MG63 (cell line): Measurements from ENCODE around the gene SMARCD3. TPM values are rescaled to one million over a fixed set of nuclear protein-coding genes. Genes with fewer than 3 reads are reported as not detected.

ENCODE experiments used
- DNase-seq: peaks from one replicate; pipeline ENCODE4 v3.0.0-alpha.2; 2020
- H3K27me3 ChIP-seq: fragments of 250-450 bp; sonication (Bioruptor Pico); 2 replicates; pipeline ENCODE4 v1.5.1; 2020; ENCODE audit warnings: mild to moderate bottlenecking, moderate library complexity
- H3K36me3 ChIP-seq: fragments of 250-450 bp; sonication (Bioruptor Pico); 2 replicates; pipeline ENCODE4 v1.5.1; 2020; ENCODE audit warnings: mild to moderate bottlenecking, moderate library complexity
- H3K4me3 ChIP-seq: fragments of 250-450 bp; sonication (Bioruptor Pico); 2 replicates; pipeline ENCODE4 v1.5.1; 2020; ENCODE audit warnings: mild to moderate bottlenecking, moderate library complexity
- H3K9me3 ChIP-seq: fragments of 250-450 bp; sonication (Bioruptor Pico); 2 replicates; pipeline ENCODE4 v1.5.1; 2020; ENCODE audit warnings: mild to moderate bottlenecking, moderate library complexity
- total RNA-seq: library from RNA; depleted of rRNA; stranded (reverse); fragments of >200 nt; shearing (Covaris generic); gene quantifications from 2 replicates; pipeline ENCODE4 v1.2.3, GENCODE V29; 2014; ENCODE audit warnings: low replicate concordance; rRNA removed

SMARCD3 gene
- total RNA-seq, 1 experiment from 2014 or later, result 14.2 TPM

DNA sequence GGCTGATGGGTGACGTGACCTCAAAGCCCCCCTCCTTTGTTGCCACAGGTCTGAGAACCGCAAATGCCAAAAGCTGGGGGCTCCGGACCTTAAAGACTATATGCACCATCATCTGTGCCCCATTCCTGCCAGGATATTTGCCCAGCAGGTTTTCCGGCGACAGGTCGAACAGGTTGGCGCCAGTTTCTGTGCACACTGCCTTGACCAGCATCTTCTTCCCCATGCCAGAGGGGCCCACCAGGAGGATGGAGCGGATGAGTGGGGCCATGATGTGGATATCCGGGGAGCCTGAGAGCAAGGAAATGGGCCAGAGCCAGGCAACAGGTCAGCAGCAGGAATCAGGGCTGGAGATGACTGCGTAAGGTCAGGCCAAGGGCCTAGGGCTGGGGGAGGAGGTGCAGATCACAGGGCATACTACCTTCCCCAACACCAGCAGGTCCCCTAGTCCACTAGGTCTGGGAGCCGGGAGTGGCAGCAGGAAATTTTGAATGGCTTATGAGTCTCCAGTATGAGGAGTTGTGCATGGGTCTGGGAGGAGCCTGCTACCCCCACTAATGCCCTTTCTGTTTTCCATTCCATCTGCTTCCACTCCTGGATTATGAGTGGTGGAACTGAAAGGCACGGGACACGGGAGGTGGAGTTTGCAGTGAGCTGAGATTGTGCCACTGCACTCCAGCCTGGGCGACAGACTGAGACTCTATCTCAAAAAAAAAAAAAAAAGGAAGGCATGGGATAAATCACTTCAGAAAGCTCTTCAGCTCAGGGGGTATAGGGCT is 55.1 kb downstream of the SMARCD3 start:
- no peak overlapping the region for H3K4me3 ChIP-seq
- no peak for DNase-seq
- H3K36me3 ChIP-seq, result no peaks in the 10 kb centered on the region
- no peaks in the 10 kb centered on the region for H3K27me3 ChIP-seq
- H3K9me3 ChIP-seq, result no peaks in the 10 kb centered on the region

DNA sequence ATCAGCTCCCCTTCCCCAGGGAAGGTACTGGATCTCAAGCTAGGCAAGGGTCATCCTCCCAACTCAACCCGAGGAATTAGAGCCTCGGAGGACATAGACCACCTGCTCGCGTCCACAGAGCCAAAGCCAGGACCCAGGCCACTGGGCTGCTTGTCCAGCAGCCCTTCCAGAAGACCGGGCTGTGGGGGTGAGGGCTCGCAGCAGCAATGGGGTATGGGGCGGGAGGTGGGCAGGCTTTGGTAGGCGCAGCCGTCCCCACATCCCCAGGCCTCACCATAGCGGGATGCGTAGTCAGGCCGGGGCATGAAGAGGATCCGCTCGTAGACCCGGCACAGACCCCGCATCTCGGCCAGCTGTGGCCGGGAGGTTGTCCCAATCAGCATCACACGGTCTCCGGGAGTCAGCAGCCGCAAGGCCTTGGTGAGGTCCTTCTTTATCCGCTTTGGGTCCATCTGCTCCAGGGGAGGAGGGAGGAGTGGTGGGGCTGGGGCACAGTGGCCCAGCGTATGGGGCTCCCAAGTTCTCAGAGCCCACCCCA is 56.4 kb downstream of the SMARCD3 start:
- no peaks in the 10 kb centered on the region for H3K27me3 ChIP-seq
- H3K4me3 ChIP-seq, result no peak overlapping the region
- H3K36me3 ChIP-seq, result no peaks in the 10 kb centered on the region
- no peaks in the 10 kb centered on the region for H3K9me3 ChIP-seq
- DNase-seq, result no peak

DNA sequence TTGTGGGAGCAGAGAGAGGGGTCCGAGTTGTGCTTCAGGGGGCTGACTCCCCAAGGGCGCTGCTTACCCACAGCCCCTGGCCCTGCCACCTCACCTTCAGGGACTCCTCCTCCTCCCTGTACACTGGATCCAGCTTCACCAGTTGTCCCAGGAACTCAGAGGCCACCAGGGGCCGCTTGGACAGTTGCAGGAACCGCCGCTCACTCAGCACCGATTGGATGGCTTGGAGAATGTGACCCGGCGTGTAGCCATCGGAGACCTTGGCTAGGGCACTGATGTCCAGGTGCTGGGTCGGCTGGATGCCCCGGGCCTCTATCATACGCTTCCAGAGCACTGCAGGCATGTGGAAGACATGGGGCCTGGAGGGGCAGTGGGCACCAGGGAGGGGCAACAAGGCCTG is 57.0 kb downstream of the SMARCD3 start:
- DNase-seq, result no peak
- no peaks in the 10 kb centered on the region for H3K36me3 ChIP-seq
- H3K9me3 ChIP-seq, result no peaks in the 10 kb centered on the region
- H3K27me3 ChIP-seq, result no peaks in the 10 kb centered on the region
- no peak overlapping the region for H3K4me3 ChIP-seq

GRCh38 chr7:151189038-151189437 is 59.5 kb downstream of the SMARCD3 start:
- H3K27me3 ChIP-seq, result no peaks in the 10 kb centered on the region

More at GRCh38 chr7:151189038-151189437, 59.5 kb downstream of the SMARCD3 start:
- no peak for DNase-seq
- H3K4me3 ChIP-seq, result no peak overlapping the region
- no peaks in the 10 kb centered on the region for H3K36me3 ChIP-seq
- no peaks in the 10 kb centered on the region for H3K9me3 ChIP-seq

Other genes starting within 250 kb of the SMARCD3 start
- not detected in 2 replicates for gene ATG9B, start 224.2 kb downstream of the SMARCD3 start, total RNA-seq
- 14.4 and 22.4 TPM in 2 replicates for gene ABCB8, start 220.2 kb downstream of the SMARCD3 start, total RNA-seq
- gene ASIC3, start 200.2 kb downstream of the SMARCD3 start, total RNA-seq, result 0.76 TPM in 1 of 2 replicates, not detected in the other
- gene CDK5, start 190.8 kb downstream of the SMARCD3 start, total RNA-seq, result 11.0 and 21.7 TPM in 2 replicates
- gene SLC4A2, start 189.1 kb downstream of the SMARCD3 start, total RNA-seq, result 38.6 and 81.5 TPM in 2 replicates
- 47.5 and 71.5 TPM in 2 replicates for gene FASTK, start 167.9 kb downstream of the SMARCD3 start, total RNA-seq
- gene TMUB1, start 165.2 kb downstream of the SMARCD3 start, total RNA-seq, result 5.2 and 32.9 TPM in 2 replicates
- gene AGAP3, start 162.2 kb downstream of the SMARCD3 start, total RNA-seq, result 22.5 and 35.1 TPM in 2 replicates
- not detected in 2 replicates for gene GBX1, start 81.0 kb downstream of the SMARCD3 start, total RNA-seq
- gene ASB10, start 61.4 kb downstream of the SMARCD3 start, total RNA-seq, result not detected in 2 replicates
- gene H2BK1, start 38.2 kb downstream of the SMARCD3 start, total RNA-seq, result not detected in 2 replicates
- 48.4 and 75.0 TPM in 2 replicates for gene ABCF2, start 21.5 kb downstream of the SMARCD3 start, total RNA-seq
- gene CHPF2, start 16.2 kb downstream of the SMARCD3 start, total RNA-seq, result 15.4 and 26.5 TPM in 2 replicates
- 23.1 and 43.2 TPM in 2 replicates for gene NUB1, start 93.1 kb upstream of the SMARCD3 start, total RNA-seq
- gene WDR86, start 161.3 kb upstream of the SMARCD3 start, total RNA-seq, result not detected in 2 replicates
- not detected in 2 replicates for gene CRYGN, start 191.4 kb upstream of the SMARCD3 start, total RNA-seq